Bronchial epithelial cell (primary cell): ENCODE measurements around the gene SOX10. TPM values are rescaled to one million over a fixed set of nuclear protein-coding genes. Genes with fewer than 3 reads are reported as not detected.

Source experiments
- DNase-seq: peaks from one replicate; pipeline ENCODE4 v3.0.0-alpha.2; 2010; ENCODE audit warnings: low read depth
- FAIRE-seq: peaks from 2 replicates; lab custom pipeline; 2011; peaks lifted over from hg19 to GRCh38; lab: Jason Lieb, UNC
- H3K27me3 ChIP-seq: 2 replicates; pipeline ENCODE4 v1.5.1; 2011; ENCODE audit warnings: low read length; ENCODE audit not compliant: control insufficient read depth, insufficient read depth
- H3K36me3 ChIP-seq: 2 replicates; pipeline ENCODE4 v1.5.1; 2011; ENCODE audit warnings: low read length; ENCODE audit not compliant: control insufficient read depth, insufficient read depth
- H3K4me3 ChIP-seq: 2 replicates; pipeline ENCODE4 v1.5.1; 2011; ENCODE audit warnings: mild to moderate bottlenecking, low read depth, low read length, control low read depth
- CTCF ChIP-seq: IDR thresholded peaks from 2 replicates; pipeline ENCODE4 v1.5.1; 2011; ENCODE audit warnings: mild to moderate bottlenecking, moderate library complexity, low read length, control low read depth, inconsistent platforms; ENCODE audit not compliant: insufficient read depth, severe bottlenecking
- total RNA-seq: library from RNA; depleted of rRNA; stranded (reverse); fragments of >200 nt; gene quantifications from 2 replicates; pipeline ENCODE4 v1.2.1, GENCODE V29; 2014

Gene SOX10
- total RNA-seq, 1 donor from 2014 or later = not detected

GRCh38 chr22:38029901-38030300 is 45.5 kb upstream of the SOX10 start:
- Histone ChIP-seq H3K4me3 (no peak overlapping the region), H3K27me3 (peaks cover 8% of the 10 kb centered on the region), H3K36me3 (no peaks in the 10 kb centered on the region)
- DNase-seq (no peak), FAIRE-seq (no peak)
- TF ChIP-seq CTCF = no peak

DNA sequence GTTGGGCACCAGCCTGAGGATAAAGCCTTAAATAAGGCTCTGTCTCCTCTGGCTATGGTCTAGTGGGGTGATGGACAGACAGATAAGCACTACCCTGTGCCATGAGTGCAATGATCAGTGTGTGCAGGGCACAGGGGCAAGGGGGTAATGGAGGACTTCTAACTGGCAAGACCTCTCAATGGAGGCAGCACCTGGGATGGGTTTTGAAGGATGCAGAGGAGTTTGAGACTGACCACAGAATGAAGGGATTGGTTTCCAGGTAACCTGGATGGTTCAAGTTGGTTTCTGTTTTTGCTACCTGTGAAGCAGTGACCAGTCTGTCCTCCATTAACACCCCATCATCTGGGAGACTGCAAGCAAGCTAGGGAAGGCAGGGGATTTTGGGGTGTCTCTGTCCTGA is 45.0 kb upstream of the SOX10 start:
- Histone ChIP-seq H3K4me3 (no peak overlapping the region), H3K27me3 (peaks cover 11% of the 10 kb centered on the region), H3K36me3 (no peaks in the 10 kb centered on the region)
- FAIRE-seq (peak; percentile 91), DNase-seq (no peak)
- TF ChIP-seq CTCF = no peak

DNA sequence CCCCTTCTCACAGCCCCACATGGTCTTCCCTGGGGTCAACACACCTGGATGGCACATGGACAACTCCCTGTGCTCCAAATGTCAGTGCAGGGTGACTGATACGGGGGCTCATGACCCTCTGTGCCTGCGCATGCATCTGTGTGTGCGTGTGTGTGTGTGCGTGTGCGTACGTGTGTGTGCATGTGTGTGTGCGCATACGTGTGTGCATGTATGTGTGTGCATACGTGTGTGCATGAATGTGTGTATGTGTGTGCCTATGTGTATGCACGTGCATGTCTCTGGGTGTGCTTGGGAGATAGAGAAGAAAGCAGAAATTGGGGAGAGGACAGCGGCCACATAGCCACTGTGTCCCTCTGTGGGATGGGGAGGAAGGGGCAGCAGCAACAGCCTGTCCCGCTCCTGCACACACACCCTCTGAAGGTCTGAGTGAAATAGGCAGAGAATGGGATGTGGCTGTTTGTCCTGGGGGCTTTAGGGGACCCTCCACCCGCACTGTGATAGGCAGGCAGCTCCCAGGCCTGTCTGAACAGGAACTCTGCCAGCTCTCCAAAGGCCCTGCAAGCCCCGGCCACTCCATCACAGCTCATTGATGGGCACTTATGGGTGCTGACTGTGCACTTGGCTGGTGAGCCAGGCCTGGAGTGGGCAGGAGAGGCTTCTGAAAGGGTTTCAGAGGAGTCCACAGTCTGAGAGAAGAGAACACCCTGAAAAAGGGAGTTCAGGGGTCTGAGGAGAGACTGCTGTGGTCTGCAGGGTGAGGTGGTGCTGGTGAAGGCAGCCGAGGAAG is 44.2 kb upstream of the SOX10 start:
- DNase-seq (no peak), FAIRE-seq (peak; percentile 13)
- Histone ChIP-seq H3K27me3 (peaks cover 11% of the 10 kb centered on the region), H3K36me3 (no peaks in the 10 kb centered on the region), H3K4me3 (no peak overlapping the region)
- TF ChIP-seq CTCF = no peak

DNA sequence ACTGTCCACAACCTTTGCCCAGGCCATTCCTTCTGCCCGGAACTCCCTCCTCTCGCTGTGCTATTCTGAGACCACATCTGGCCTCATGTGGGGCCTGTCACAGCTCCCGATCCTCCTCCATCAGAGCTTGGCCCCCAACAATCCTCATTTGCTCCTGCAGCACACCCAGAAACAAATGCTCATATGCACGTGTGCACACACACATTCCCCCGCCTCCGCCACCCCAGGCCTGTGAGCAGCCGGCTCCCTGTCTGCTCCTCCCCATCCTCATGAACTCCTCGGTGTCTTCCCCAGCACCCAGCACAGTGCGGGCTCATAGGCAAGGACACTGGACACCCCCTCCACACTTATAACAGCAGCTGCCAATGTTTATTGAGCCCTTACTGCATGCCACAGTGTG is 43.1 kb upstream of the SOX10 start:
- no peak overlapping the region for H3K4me3 ChIP-seq
- TF ChIP-seq CTCF = no peak
- DNase-seq (no peak), FAIRE-seq (no peak)
- no peaks in the 10 kb centered on the region for H3K36me3 ChIP-seq
- H3K27me3 ChIP-seq = peaks cover 11% of the 10 kb centered on the region

- peaks cover 11% of the 10 kb centered on the region for H3K27me3 ChIP-seq
- FAIRE-seq (no peak), DNase-seq (no peak)
- no peak for TF ChIP-seq CTCF
- H3K4me3 ChIP-seq = no peak overlapping the region
- H3K36me3 ChIP-seq = no peaks in the 10 kb centered on the region
Measured at GRCh38 chr22:38026130-38027111, 42.1 kb upstream of the SOX10 start.
